ENCODE measurements around the gene RANBP1.

The RANBP1 gene

DNA sequence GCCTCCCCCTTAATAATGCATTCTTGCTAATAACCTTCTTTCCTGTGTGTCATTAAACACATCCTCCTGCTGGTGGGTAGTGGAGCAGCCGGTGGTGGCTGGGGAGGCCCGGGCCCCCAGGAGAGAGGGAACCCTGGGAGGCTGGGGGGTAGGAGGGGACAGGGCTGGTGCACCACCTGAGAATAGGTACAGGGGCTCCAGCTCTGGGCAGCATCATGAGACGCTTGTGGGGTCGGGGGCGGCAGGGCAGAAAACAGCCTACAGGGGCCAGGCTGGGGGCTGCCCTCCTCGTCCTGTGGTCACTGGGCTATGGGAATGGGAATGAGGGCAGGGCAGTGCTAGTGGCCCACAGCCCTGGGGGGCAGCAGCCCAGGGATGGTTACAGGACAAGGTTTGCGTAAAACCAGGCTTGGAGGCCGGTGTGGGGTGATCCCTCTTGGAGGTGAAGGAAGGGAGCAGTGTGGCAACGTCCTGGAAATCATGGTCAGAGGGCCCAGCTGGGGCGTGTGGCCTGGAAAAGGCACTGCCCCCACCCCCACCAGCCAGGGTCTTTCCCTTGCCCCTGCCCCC is 53.4 kb downstream of the RANBP1 start:
- Histone ChIP-seq H3K27me3 (ENCODE audit: insufficient read depth, poor library complexity, severe bottlenecking) (no peaks in the 10 kb centered on the region), H3K4me3 (replicated peaks; ENCODE audit: insufficient read depth, low read length) (no peak overlapping the region), H3K27ac (replicated peaks) (no peak overlapping the region)
- no peak for TF ChIP-seq CTCF (IDR thresholded peaks at IDR 0.05; ENCODE audit: insufficient read depth, low read length)
- TF ChIP-seq POLR2AphosphoS5 (IDR thresholded peaks at IDR 0.05; ENCODE audit: low read depth): no peak
- no peak for TF ChIP-seq GABPA (IDR thresholded peaks at IDR 0.05; ENCODE audit: low read depth)
- no peak for TF ChIP-seq REST (IDR thresholded peaks at IDR 0.05; ENCODE audit: insufficient replicate concordance, low read depth)
- no peak for TF ChIP-seq SPI1 (IDR thresholded peaks at IDR 0.05; ENCODE audit: borderline replicate concordance, low read depth)
- DNase-seq (ENCODE audit: low read depth in 1 of 2, low spot score in 1 of 2): no peak

DNA sequence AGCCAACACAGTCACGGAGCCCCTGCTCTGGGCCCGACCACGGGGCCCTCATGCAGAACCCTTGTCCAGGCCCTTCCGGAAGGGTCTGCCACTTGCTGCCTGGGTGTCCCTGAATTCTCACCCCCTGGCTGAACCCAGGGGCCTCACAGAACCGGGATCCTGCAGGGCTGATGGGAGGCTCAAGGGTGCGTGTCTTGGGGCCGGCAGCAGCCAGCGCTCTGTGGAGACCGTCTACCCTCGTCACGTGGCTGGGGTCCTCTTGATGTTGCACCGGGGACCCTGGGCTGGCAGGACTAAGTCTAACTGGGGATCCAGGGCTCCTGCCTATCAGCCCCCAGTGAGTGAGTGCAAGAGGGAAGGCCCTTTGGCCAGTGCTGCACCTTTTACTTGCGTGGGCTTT is 54.3 kb downstream of the RANBP1 start:
- TF ChIP-seq GABPA (IDR thresholded peaks at IDR 0.05; ENCODE audit: low read depth) (no peak), REST (IDR thresholded peaks at IDR 0.05; ENCODE audit: insufficient replicate concordance, low read depth) (no peak), SPI1 (IDR thresholded peaks at IDR 0.05; ENCODE audit: borderline replicate concordance, low read depth) (no peak), CTCF (IDR thresholded peaks at IDR 0.05; ENCODE audit: insufficient read depth, low read length) (no peak), POLR2AphosphoS5 (IDR thresholded peaks at IDR 0.05; ENCODE audit: low read depth) (no peak)
- DNase-seq (ENCODE audit: low read depth in 1 of 2, low spot score in 1 of 2): no peak
- H3K27me3 ChIP-seq (ENCODE audit: insufficient read depth, poor library complexity, severe bottlenecking): no peaks in the 10 kb centered on the region

GRCh38 chr22:20171288-20172140 is 55.6 kb downstream of the RANBP1 start:
- no peak for DNase-seq (ENCODE audit: low read depth in 1 of 2, low spot score in 1 of 2)
- no peak for TF ChIP-seq POLR2AphosphoS5 (IDR thresholded peaks at IDR 0.05; ENCODE audit: low read depth)
- TF ChIP-seq CTCF (IDR thresholded peaks at IDR 0.05; ENCODE audit: insufficient read depth, low read length): no peak
- TF ChIP-seq SPI1 (IDR thresholded peaks at IDR 0.05; ENCODE audit: borderline replicate concordance, low read depth): no peak
- no peak for TF ChIP-seq GABPA (IDR thresholded peaks at IDR 0.05; ENCODE audit: low read depth)
- no peak for TF ChIP-seq REST (IDR thresholded peaks at IDR 0.05; ENCODE audit: insufficient replicate concordance, low read depth)
- Histone ChIP-seq H3K27ac (replicated peaks) (no peak overlapping the region), H3K27me3 (ENCODE audit: insufficient read depth, poor library complexity, severe bottlenecking) (no peaks in the 10 kb centered on the region), H3K4me3 (replicated peaks; ENCODE audit: insufficient read depth, low read length) (no peak overlapping the region)

More for the DNA sequence above, 54.3 kb downstream of the RANBP1 start:
- H3K4me3 ChIP-seq (replicated peaks; ENCODE audit: insufficient read depth, low read length): no peak overlapping the region
- no peak overlapping the region for H3K27ac ChIP-seq (replicated peaks)
